HAP-1 (cell line): ENCODE data around the gene C6orf89.
A peak's percentile ranks its signal among the peaks of the same experiment; 100 is the strongest.

Experiments used
- DNase-seq, 2 experiments: peaks; one replicate each; pipeline ENCODE4 v3.0.0-alpha.2; 2016 to 2020; ENCODE audit warnings: low spot score in 2 of 2
- H3K27me3 ChIP-seq: fragments of 250-450 bp; sonication (Bioruptor Pico); 2 replicates; pipeline ENCODE4 v1.5.1; 2020; ENCODE audit warnings: low read depth, mild to moderate bottlenecking, moderate library complexity
- H3K36me3 ChIP-seq: fragments of 250-450 bp; sonication (Bioruptor Pico); replicated peaks from 2 replicates; pipeline ENCODE4 v1.5.1; 2020; ENCODE audit warnings: mild to moderate bottlenecking
- H3K4me1 ChIP-seq: fragments of 250-450 bp; sonication (Bioruptor Pico); 2 replicates; pipeline ENCODE4 v1.5.1; 2020; ENCODE audit warnings: mild to moderate bottlenecking
- H3K4me3 ChIP-seq: fragments of 250-450 bp; sonication (Bioruptor Pico); 2 replicates; pipeline ENCODE4 v1.5.1; 2020; ENCODE audit warnings: mild to moderate bottlenecking, moderate library complexity
- H3K9me3 ChIP-seq: fragments of 250-450 bp; sonication (Bioruptor Pico); 2 replicates; pipeline ENCODE4 v1.5.1; 2020; ENCODE audit warnings: mild to moderate bottlenecking, moderate library complexity
- in situ Hi-C: fragments of 300-500 bp; cut with MboI; formaldehyde crosslinking; loops from 3 replicates; pipeline ENCODE4 v1.14.3; 2020; ENCODE audit warnings: low sequenced_read_pairs, inconsistent platforms, mixed read lengths

Gene C6orf89

GRCh38 chr6:36862164-36862847 is 23.4 kb upstream of the C6orf89 start:
- no peaks in the 10 kb centered on the region for H3K9me3 ChIP-seq
- H3K4me1 ChIP-seq: no peaks in the 10 kb centered on the region
- peaks cover 63% of the 10 kb centered on the region for H3K36me3 ChIP-seq
- in situ Hi-C loops: no loop called here
- H3K27me3 ChIP-seq: no peaks in the 10 kb centered on the region
- H3K4me3 ChIP-seq: no peak overlapping the region
- no peak for DNase-seq

GRCh38 chr6:36862848-36863382 is 22.8 kb upstream of the C6orf89 start:
- DNase-seq: no peak
- Histone ChIP-seq H3K27me3 (no peaks in the 10 kb centered on the region), H3K4me3 (no peak overlapping the region), H3K36me3 (peaks cover 64% of the 10 kb centered on the region), H3K9me3 (no peaks in the 10 kb centered on the region), H3K4me1 (no peaks in the 10 kb centered on the region)
- in situ Hi-C loops: no loop called here

- no peaks in the 10 kb centered on the region for H3K4me1 ChIP-seq
- H3K4me3 ChIP-seq: no peak overlapping the region
- H3K27me3 ChIP-seq: no peaks in the 10 kb centered on the region
- no peak for DNase-seq
- H3K9me3 ChIP-seq: no peaks in the 10 kb centered on the region
- peaks cover 74% of the 10 kb centered on the region for H3K36me3 ChIP-seq
- in situ Hi-C loops: no loop called here
These were observed 21.8 kb upstream of the C6orf89 start for GRCh38 chr6:36863670-36864540.

- DNase-seq: no peak
- H3K9me3 ChIP-seq: no peaks in the 10 kb centered on the region
- in situ Hi-C loops: no loop called here
- no peaks in the 10 kb centered on the region for H3K27me3 ChIP-seq
- H3K4me3 ChIP-seq: no peak overlapping the region
- no peaks in the 10 kb centered on the region for H3K4me1 ChIP-seq
- peaks cover 89% of the 10 kb centered on the region for H3K36me3 ChIP-seq
These were observed 19.9 kb upstream of the C6orf89 start for GRCh38 chr6:36865835-36866234.

GRCh38 chr6:36867471-36868224 is 18.1 kb upstream of the C6orf89 start:
- no peak for DNase-seq
- Histone ChIP-seq H3K27me3 (no peaks in the 10 kb centered on the region), H3K4me3 (no peak overlapping the region), H3K4me1 (no peaks in the 10 kb centered on the region), H3K9me3 (no peaks in the 10 kb centered on the region), H3K36me3 (peaks cover 80% of the 10 kb centered on the region)
- in situ Hi-C loops: no loop called here

GRCh38 chr6:36871686-36872085 is 14.1 kb upstream of the C6orf89 start:
- Histone ChIP-seq H3K4me1 (peaks cover 5% of the 10 kb centered on the region), H3K27me3 (no peaks in the 10 kb centered on the region), H3K4me3 (no peak overlapping the region), H3K9me3 (no peaks in the 10 kb centered on the region), H3K36me3 (peaks cover 50% of the 10 kb centered on the region)
- in situ Hi-C loops: no loop called here
- DNase-seq: no peak

GRCh38 chr6:36873115-36873514 is 12.6 kb upstream of the C6orf89 start:
- in situ Hi-C loops: no loop called here
- Histone ChIP-seq H3K4me1 (peaks cover 5% of the 10 kb centered on the region), H3K36me3 (peaks cover 36% of the 10 kb centered on the region), H3K9me3 (no peaks in the 10 kb centered on the region), H3K27me3 (no peaks in the 10 kb centered on the region), H3K4me3 (peak overlapping the region; percentile 94; the same call in 1 of the 2 replicates)
- no peak for DNase-seq

- Histone ChIP-seq H3K27me3 (no peaks in the 10 kb centered on the region), H3K4me1 (peaks cover 5% of the 10 kb centered on the region), H3K9me3 (no peaks in the 10 kb centered on the region; the same call in 1 of the 2 replicates), H3K36me3 (peaks cover 29% of the 10 kb centered on the region), H3K4me3 (peak overlapping the region; percentile 94)
- in situ Hi-C loops: no loop called here
- no peak for DNase-seq
These were observed 11.9 kb upstream of the C6orf89 start for GRCh38 chr6:36873612-36874442.

- Histone ChIP-seq H3K27me3 (no peaks in the 10 kb centered on the region), H3K4me3 (peak within 1 kb of the TSS; percentile 94), H3K4me1 (peaks cover 5% of the 10 kb centered on the region), H3K9me3 (no peaks in the 10 kb centered on the region; the same call in 1 of the 2 replicates), H3K36me3 (peaks cover 21% of the 10 kb centered on the region)
- DNase-seq: peak; percentile 93 to 94
- in situ Hi-C loops: loop anchor here (25.0 kb wide), 1 partner anchor 338 kb away; no protein-coding TSS in a partner anchor
These were observed 11.1 kb upstream of the C6orf89 start, which contains the start of gene PPIL1 for GRCh38 chr6:36874443-36875249. Gene PPIL1, minus strand, starts transcription at chr6:36874803. Its CDS starts 31 bp downstream, at chr6:36874772.

- Histone ChIP-seq H3K27me3 (no peaks in the 10 kb centered on the region), H3K36me3 (peaks cover 17% of the 10 kb centered on the region), H3K4me1 (peaks cover 5% of the 10 kb centered on the region), H3K4me3 (peak overlapping the region; percentile 94), H3K9me3 (no peaks in the 10 kb centered on the region; the same call in 1 of the 2 replicates)
- no peak for DNase-seq
- in situ Hi-C loops: loop anchor here (25.0 kb wide), 1 partner anchor 337 kb away; no protein-coding TSS in a partner anchor
These were observed 10.5 kb upstream of the C6orf89 start for GRCh38 chr6:36875250-36875633.

- in situ Hi-C loops: loop anchor here (25.0 kb wide), 1 partner anchor 328 kb away; no protein-coding TSS in a partner anchor
- no peak for DNase-seq
- H3K27me3 ChIP-seq: no peaks in the 10 kb centered on the region
- H3K9me3 ChIP-seq: no peaks in the 10 kb centered on the region
- H3K4me3 ChIP-seq: no peak overlapping the region
- H3K36me3 ChIP-seq: no peaks in the 10 kb centered on the region
- H3K4me1 ChIP-seq: peaks cover 13% of the 10 kb centered on the region
These were observed 1.1 kb upstream of the C6orf89 start for GRCh38 chr6:36884610-36885009.
